ENCODE results near the gene RPL27.
"Not testable (repeated sequence)": the region's sequence is repeated elsewhere in the genome, so short reads cannot be mapped to it uniquely, and the experiment has no call there.

RPL27 gene

GRCh38 chr17:42997984-42998938 lies at the start of gene RPL27:
Gene RPL27, plus strand, starts transcription at chr17:42998419. Its CDS starts 332 bp downstream, at chr17:42998751.
- Mint-ChIP-seq H3K27ac (peak within 1 kb of the TSS; percentile 99), H3K9me3 (no peaks in the 10 kb centered on the region), H3K4me3 (peak within 1 kb of the TSS; percentile 94), H3K4me1 (peaks cover 26% of the 10 kb centered on the region), H3K36me3 (peaks cover 68% of the 10 kb centered on the region)
- DNase-seq (ENCODE audit: low spot score in 2 of 2): peak; percentile 78 to 96
- ATAC-seq: peak; percentile 98

- H3K27ac Mint-ChIP-seq: no peak overlapping the region
- H3K9me3 Mint-ChIP-seq: no peaks in the 10 kb centered on the region
- DNase-seq (ENCODE audit: low spot score in 2 of 2): no peak
- no peak for ATAC-seq
- H3K4me3 Mint-ChIP-seq: no peak overlapping the region
- peaks cover 5% of the 10 kb centered on the region for H3K4me1 Mint-ChIP-seq
- H3K36me3 Mint-ChIP-seq: peaks cover 80% of the 10 kb centered on the region
Observed at GRCh38 chr17:42950044-42950783, 48.0 kb upstream of the RPL27 start.

- H3K36me3 Mint-ChIP-seq: peaks cover 100% of the 10 kb centered on the region
- no peak overlapping the region for H3K4me3 Mint-ChIP-seq
- no peaks in the 10 kb centered on the region for H3K9me3 Mint-ChIP-seq
- no peak for ATAC-seq
- H3K4me1 Mint-ChIP-seq: peaks cover 11% of the 10 kb centered on the region
- no peak for DNase-seq (ENCODE audit: low spot score in 2 of 2)
- H3K27ac Mint-ChIP-seq: no peak overlapping the region
Observed at GRCh38 chr17:42953669-42954068, 44.5 kb upstream of the RPL27 start.

- DNase-seq (ENCODE audit: low spot score in 2 of 2) (peak; percentile 70 to 91), ATAC-seq (peak; percentile 99)
- Mint-ChIP-seq H3K27ac (peak within 1 kb of the TSS; percentile 88), H3K4me1 (peaks cover 21% of the 10 kb centered on the region), H3K9me3 (no peaks in the 10 kb centered on the region), H3K36me3 (peaks cover 44% of the 10 kb centered on the region), H3K4me3 (peak within 1 kb of the TSS; percentile 82)
Observed at GRCh38 chr17:42964161-42964932, 33.9 kb upstream of the RPL27 start, which contains the start of gene AARSD1. Gene AARSD1, minus strand, starts transcription at chr17:42964454. Its CDS starts 14 bp downstream, at chr17:42964440.

GRCh38 chr17:42967925-42968324 lies 30.3 kb upstream of the RPL27 start:
- Mint-ChIP-seq H3K9me3 (no peaks in the 10 kb centered on the region), H3K36me3 (peaks cover 8% of the 10 kb centered on the region), H3K4me1 (peaks cover 15% of the 10 kb centered on the region), H3K4me3 (no peak overlapping the region), H3K27ac (no peak overlapping the region)
- ATAC-seq: no peak
- no peak for DNase-seq (ENCODE audit: low spot score in 2 of 2)

- DNase-seq (ENCODE audit: low spot score in 2 of 2): no peak
- Mint-ChIP-seq H3K4me3 (no peak overlapping the region), H3K9me3 (no peaks in the 10 kb centered on the region), H3K4me1 (peaks cover 5% of the 10 kb centered on the region), H3K27ac (no peak overlapping the region), H3K36me3 (peaks cover 6% of the 10 kb centered on the region)
- ATAC-seq: no peak
Observed at GRCh38 chr17:42969001-42969581, 29.1 kb upstream of the RPL27 start.

GRCh38 chr17:42971589-42971988 lies 26.6 kb upstream of the RPL27 start:
- H3K4me1 Mint-ChIP-seq: no peaks in the 10 kb centered on the region
- H3K27ac Mint-ChIP-seq: no peak overlapping the region
- no peak for DNase-seq (ENCODE audit: low spot score in 2 of 2)
- no peaks in the 10 kb centered on the region for H3K9me3 Mint-ChIP-seq
- no peak overlapping the region for H3K4me3 Mint-ChIP-seq
- no peaks in the 10 kb centered on the region for H3K36me3 Mint-ChIP-seq
- ATAC-seq: no peak

GRCh38 chr17:42973323-42973722 lies 24.9 kb upstream of the RPL27 start:
- not testable (repeated sequence) for H3K9me3 Mint-ChIP-seq; ATAC-seq; H3K27ac Mint-ChIP-seq; DNase-seq (ENCODE audit: low spot score in 2 of 2); H3K4me3 Mint-ChIP-seq; H3K4me1 Mint-ChIP-seq; H3K36me3 Mint-ChIP-seq

- Mint-ChIP-seq H3K4me3 (no peak overlapping the region), H3K36me3 (peaks cover 4% of the 10 kb centered on the region), H3K4me1 (peaks cover 16% of the 10 kb centered on the region), H3K9me3 (no peaks in the 10 kb centered on the region), H3K27ac (no peak overlapping the region)
- no peak for DNase-seq (ENCODE audit: low spot score in 2 of 2)
- ATAC-seq: no peak
Observed at GRCh38 chr17:42975265-42975664, 23.0 kb upstream of the RPL27 start.

GRCh38 chr17:42975701-42976100 lies 22.5 kb upstream of the RPL27 start:
- H3K4me1 Mint-ChIP-seq: peaks cover 20% of the 10 kb centered on the region
- H3K27ac Mint-ChIP-seq: not testable (repeated sequence)

GRCh38 chr17:42979511-42980273 lies 18.5 kb upstream of the RPL27 start, which contains the start of gene PTGES3L:
Gene PTGES3L, minus strand, starts transcription at chr17:42980080. Its CDS starts 27 bp downstream, at chr17:42980053.
- Mint-ChIP-seq H3K4me1 (peaks cover 29% of the 10 kb centered on the region), H3K4me3 (peak within 1 kb of the TSS; percentile 95), H3K27ac (peak within 1 kb of the TSS; percentile 97), H3K36me3 (peaks cover 47% of the 10 kb centered on the region), H3K9me3 (no peaks in the 10 kb centered on the region)
- DNase-seq (ENCODE audit: low spot score in 2 of 2) (no peak), ATAC-seq (peak; percentile 51)

More at GRCh38 chr17:42975701-42976100, 22.5 kb upstream of the RPL27 start:
- not testable (repeated sequence) for H3K4me3 Mint-ChIP-seq; ATAC-seq; H3K36me3 Mint-ChIP-seq; H3K9me3 Mint-ChIP-seq; DNase-seq (ENCODE audit: low spot score in 2 of 2)

GRCh38 chr17:42980274-42980765 lies 17.9 kb upstream of the RPL27 start, which contains the start of gene RUNDC1:
Gene RUNDC1, plus strand, starts transcription at chr17:42980565. Its CDS starts 12 bp downstream, at chr17:42980577.
- peak within 1 kb of the TSS; percentile 95 for H3K4me3 Mint-ChIP-seq

GRCh38 chr17:42980766-42981397 lies 17.3 kb upstream of the RPL27 start:
- H3K36me3 Mint-ChIP-seq: peaks cover 59% of the 10 kb centered on the region
- peak overlapping the region; percentile 97 for H3K27ac Mint-ChIP-seq
- DNase-seq (ENCODE audit: low spot score in 2 of 2) (peak; percentile 31 to 76), ATAC-seq (peak; percentile 95)
- peak overlapping the region; percentile 95 for H3K4me3 Mint-ChIP-seq
- H3K4me1 Mint-ChIP-seq: peaks cover 29% of the 10 kb centered on the region
- H3K9me3 Mint-ChIP-seq: no peaks in the 10 kb centered on the region

More at GRCh38 chr17:42980274-42980765, 17.9 kb upstream of the RPL27 start, which contains the start of gene RUNDC1:
- Mint-ChIP-seq H3K9me3 (no peaks in the 10 kb centered on the region), H3K4me1 (peaks cover 29% of the 10 kb centered on the region), H3K27ac (peak within 1 kb of the TSS; percentile 97), H3K36me3 (peaks cover 53% of the 10 kb centered on the region)
- ATAC-seq (peak; percentile 88), DNase-seq (ENCODE audit: low spot score in 2 of 2) (peak; percentile 89 to 94)

All from stimulated activated effector memory CD8-positive, alpha-beta T cell treated with anti-CD3 and anti-CD28 coated beads, Interleukin-12 subunit alpha, Interleukin-12 subunit beta, amount 100 ng/mL, for 72 hours (primary cell).